ENCODE measurements around the gene EVA1C. TPM values are rescaled to one million over a fixed set of nuclear protein-coding genes. Genes with fewer than 3 reads are reported as not detected.
A peak's percentile ranks its signal among the peaks of the same experiment; 100 is the strongest.

EVA1C gene
- polyA plus RNA-seq, 1 of the 3 experiments (the other 2 are of a cell fraction): 10.1 TPM

DNA sequence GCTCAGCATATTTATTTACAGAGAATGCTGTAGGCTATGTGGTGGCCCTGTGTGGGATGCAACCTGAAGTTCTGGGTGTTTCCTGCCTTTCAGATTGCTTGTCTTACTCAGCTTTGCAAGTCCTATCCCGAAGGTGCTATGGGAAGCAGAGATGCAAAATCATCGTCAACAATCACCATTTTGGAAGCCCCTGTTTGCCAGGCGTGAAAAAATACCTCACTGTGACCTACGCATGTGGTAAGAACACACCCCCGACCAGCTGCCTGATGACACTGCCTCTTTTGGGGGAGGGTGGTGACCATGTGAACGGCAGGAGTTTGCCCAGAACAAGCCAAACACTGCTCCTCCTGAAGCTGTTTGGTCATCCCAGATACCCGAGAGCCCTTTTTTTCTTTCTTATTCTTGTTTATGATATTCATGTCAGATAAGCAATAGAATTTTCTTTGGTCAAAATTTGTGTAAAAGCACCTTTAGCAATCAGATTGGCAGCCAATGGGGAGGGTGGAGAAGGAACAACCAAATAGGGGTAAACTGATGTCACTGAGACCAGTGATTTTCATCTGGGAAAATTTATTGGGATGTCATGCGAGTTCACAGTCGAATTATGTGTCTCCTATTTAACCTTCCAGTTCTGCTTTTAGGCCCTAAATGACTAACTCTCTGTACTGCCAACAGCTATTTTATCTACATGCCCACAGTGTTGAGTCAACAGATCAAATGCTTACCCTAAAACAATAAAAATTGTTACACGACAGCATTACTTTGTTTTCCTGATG, 82.6 kb downstream of the EVA1C start (continued):
- TF ChIP-seq, protein P1, sequence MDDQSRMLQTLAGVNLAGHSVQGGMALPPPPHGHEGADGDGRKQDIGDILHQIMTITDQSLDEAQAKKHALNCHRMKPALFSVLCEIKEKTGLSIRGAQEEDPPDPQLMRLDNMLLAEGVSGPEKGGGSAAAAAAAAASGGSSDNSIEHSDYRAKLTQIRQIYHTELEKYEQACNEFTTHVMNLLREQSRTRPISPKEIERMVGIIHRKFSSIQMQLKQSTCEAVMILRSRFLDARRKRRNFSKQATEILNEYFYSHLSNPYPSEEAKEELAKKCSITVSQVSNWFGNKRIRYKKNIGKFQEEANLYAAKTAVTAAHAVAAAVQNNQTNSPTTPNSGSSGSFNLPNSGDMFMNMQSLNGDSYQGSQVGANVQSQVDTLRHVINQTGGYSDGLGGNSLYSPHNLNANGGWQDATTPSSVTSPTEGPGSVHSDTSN (IDR thresholded peaks at IDR 0.05): peak; percentile 92
- TF ChIP-seq SMC3 (IDR thresholded peaks at IDR 0.05; ENCODE audit: low read depth, low read length) (no peak), RXRA (IDR thresholded peaks at IDR 0.05; ENCODE audit: borderline replicate concordance, low read depth) (peak; percentile 95), TAF1 (IDR thresholded peaks at IDR 0.05; ENCODE audit: borderline replicate concordance, low read depth, low read length) (no peak), FOXJ3 (CRISPR knock-in tag; IDR thresholded peaks at IDR 0.05) (no peak), RFX5 (IDR thresholded peaks at IDR 0.05; ENCODE audit: low read length) (no peak), GATA2 (CRISPR knock-in tag; IDR thresholded peaks at IDR 0.05) (no peak), CHD2 (IDR thresholded peaks at IDR 0.05; ENCODE audit: low read length, partially characterized antibody) (no peak), RAD21 (IDR thresholded peaks at IDR 0.05; ENCODE audit: low read length) (no peak), RCOR1 (IDR thresholded peaks at IDR 0.05; ENCODE audit: low read length) (no peak), GABPA (IDR thresholded peaks at IDR 0.05; ENCODE audit: low read depth) (no peak), TEAD4 (IDR thresholded peaks at IDR 0.05; ENCODE audit: borderline replicate concordance, insufficient read depth) (peak; percentile 90; the same call in 1 of the 2 replicates), EZH2phosphoT487 (IDR thresholded peaks at IDR 0.05; ENCODE audit: borderline replicate concordance, low read depth) (no peak), MXI1 (IDR thresholded peaks at IDR 0.05; ENCODE audit: low read depth, low read length) (no peak), EP300 (IDR thresholded peaks at IDR 0.05; ENCODE audit: borderline replicate concordance in 1 of 2, low read depth in 1 of 2, low read length in 1 of 2) (peak in 1 of 2 experiments; percentile 95; a peak in 3 of 4 replicates), FOXM1 (IDR thresholded peaks at IDR 0.05; ENCODE audit: low read depth) (peak; percentile 78; the same call in 1 of the 2 replicates), POLR2AphosphoS5 (IDR thresholded peaks at IDR 0.05; ENCODE audit: low read depth, low read length) (no peak), FOSL2 (IDR thresholded peaks at IDR 0.05; ENCODE audit: borderline replicate concordance, low read depth) (peak; percentile 79), TCF12 (IDR thresholded peaks at IDR 0.05) (peak; percentile 83; the same call in 1 of the 2 replicates)
- TF ChIP-seq, protein P2, sequence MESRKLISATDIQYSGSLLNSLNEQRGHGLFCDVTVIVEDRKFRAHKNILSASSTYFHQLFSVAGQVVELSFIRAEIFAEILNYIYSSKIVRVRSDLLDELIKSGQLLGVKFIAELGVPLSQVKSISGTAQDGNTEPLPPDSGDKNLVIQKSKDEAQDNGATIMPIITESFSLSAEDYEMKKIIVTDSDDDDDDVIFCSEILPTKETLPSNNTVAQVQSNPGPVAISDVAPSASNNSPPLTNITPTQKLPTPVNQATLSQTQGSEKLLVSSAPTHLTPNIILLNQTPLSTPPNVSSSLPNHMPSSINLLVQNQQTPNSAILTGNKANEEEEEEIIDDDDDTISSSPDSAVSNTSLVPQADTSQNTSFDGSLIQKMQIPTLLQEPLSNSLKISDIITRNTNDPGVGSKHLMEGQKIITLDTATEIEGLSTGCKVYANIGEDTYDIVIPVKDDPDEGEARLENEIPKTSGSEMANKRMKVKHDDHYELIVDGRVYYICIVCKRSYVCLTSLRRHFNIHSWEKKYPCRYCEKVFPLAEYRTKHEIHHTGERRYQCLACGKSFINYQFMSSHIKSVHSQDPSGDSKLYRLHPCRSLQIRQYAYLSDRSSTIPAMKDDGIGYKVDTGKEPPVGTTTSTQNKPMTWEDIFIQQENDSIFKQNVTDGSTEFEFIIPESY (IDR thresholded peaks at IDR 0.05; ENCODE audit: borderline replicate concordance, low read depth): peak; percentile 47; the same call in 1 of the 2 replicates
- TF ChIP-seq, protein P3, sequence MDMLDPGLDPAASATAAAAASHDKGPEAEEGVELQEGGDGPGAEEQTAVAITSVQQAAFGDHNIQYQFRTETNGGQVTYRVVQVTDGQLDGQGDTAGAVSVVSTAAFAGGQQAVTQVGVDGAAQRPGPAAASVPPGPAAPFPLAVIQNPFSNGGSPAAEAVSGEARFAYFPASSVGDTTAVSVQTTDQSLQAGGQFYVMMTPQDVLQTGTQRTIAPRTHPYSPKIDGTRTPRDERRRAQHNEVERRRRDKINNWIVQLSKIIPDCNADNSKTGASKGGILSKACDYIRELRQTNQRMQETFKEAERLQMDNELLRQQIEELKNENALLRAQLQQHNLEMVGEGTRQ (IDR thresholded peaks at IDR 0.05; ENCODE audit: borderline replicate concordance, low read depth, low read length): no peak
- TF ChIP-seq, protein P4, sequence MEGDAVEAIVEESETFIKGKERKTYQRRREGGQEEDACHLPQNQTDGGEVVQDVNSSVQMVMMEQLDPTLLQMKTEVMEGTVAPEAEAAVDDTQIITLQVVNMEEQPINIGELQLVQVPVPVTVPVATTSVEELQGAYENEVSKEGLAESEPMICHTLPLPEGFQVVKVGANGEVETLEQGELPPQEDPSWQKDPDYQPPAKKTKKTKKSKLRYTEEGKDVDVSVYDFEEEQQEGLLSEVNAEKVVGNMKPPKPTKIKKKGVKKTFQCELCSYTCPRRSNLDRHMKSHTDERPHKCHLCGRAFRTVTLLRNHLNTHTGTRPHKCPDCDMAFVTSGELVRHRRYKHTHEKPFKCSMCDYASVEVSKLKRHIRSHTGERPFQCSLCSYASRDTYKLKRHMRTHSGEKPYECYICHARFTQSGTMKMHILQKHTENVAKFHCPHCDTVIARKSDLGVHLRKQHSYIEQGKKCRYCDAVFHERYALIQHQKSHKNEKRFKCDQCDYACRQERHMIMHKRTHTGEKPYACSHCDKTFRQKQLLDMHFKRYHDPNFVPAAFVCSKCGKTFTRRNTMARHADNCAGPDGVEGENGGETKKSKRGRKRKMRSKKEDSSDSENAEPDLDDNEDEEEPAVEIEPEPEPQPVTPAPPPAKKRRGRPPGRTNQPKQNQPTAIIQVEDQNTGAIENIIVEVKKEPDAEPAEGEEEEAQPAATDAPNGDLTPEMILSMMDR (IDR thresholded peaks at IDR 0.05): no peak
- TF ChIP-seq, protein P5, sequence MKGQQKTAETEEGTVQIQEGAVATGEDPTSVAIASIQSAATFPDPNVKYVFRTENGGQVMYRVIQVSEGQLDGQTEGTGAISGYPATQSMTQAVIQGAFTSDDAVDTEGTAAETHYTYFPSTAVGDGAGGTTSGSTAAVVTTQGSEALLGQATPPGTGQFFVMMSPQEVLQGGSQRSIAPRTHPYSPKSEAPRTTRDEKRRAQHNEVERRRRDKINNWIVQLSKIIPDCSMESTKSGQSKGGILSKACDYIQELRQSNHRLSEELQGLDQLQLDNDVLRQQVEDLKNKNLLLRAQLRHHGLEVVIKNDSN (IDR thresholded peaks at IDR 0.05; ENCODE audit: borderline replicate concordance, low read depth): no peak
- TF ChIP-seq, protein P6, sequence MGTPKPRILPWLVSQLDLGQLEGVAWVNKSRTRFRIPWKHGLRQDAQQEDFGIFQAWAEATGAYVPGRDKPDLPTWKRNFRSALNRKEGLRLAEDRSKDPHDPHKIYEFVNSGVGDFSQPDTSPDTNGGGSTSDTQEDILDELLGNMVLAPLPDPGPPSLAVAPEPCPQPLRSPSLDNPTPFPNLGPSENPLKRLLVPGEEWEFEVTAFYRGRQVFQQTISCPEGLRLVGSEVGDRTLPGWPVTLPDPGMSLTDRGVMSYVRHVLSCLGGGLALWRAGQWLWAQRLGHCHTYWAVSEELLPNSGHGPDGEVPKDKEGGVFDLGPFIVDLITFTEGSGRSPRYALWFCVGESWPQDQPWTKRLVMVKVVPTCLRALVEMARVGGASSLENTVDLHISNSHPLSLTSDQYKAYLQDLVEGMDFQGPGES (IDR thresholded peaks at IDR 0.05; ENCODE audit: low read depth, low read length): no peak
